Panc1 (cell line): ENCODE measurements around the gene UCP2. TPM values are rescaled to one million over a fixed set of nuclear protein-coding genes. Genes with fewer than 3 reads are reported as not detected.
"Not testable (repeated sequence)": the region's sequence is repeated elsewhere in the genome, so short reads cannot be mapped to it uniquely, and the experiment has no call there.

Source experiments
- ATAC-seq: fragments of 200-7000 bp; cut with Tn5 transposase; 2 replicates; pipeline ENCODE4 v1.9.1; 2020; ENCODE audit warnings: mild to moderate bottlenecking, moderate library complexity
- BruUV-seq: library from RNA; stranded (reverse); fragments of 400-500 nt; replicated peaks from 2 replicates; lab custom pipeline; 2021; lab: Mats Ljungman, UMichigan
- CTCF ChIA-PET: fragments of 300-600 bp; sonication (Branson Sonifier 250); formaldehyde crosslinking; loops from one replicate; lab custom pipeline; 2022; ENCODE audit warnings: antibody characterized with exemption; lab: Charles Lee
- POLR2A ChIA-PET: fragments of 300-600 bp; sonication (Branson Sonifier 250); formaldehyde crosslinking; loops from one replicate; lab custom pipeline; 2022; ENCODE audit warnings: antibody characterized with exemption; lab: Charles Lee
- DNase-seq: peaks from one replicate; pipeline ENCODE4 v3.0.0-alpha.2; 2010; ENCODE audit warnings: low read depth, low spot score
- H3K27ac ChIP-seq: 2 replicates; pipeline ENCODE4 v1.5.1; 2011; ENCODE audit warnings: mild to moderate bottlenecking, low read length, inconsistent platforms
- H3K27me3 ChIP-seq: fragments of 200-500 bp; sonication (Bioruptor generic); 2 replicates; pipeline ENCODE4 v1.6.0; 2014; ENCODE audit warnings: low read length, inconsistent platforms; ENCODE audit not compliant: control insufficient read depth, insufficient read depth
- H3K36me3 ChIP-seq: fragments of 200-500 bp; sonication (Bioruptor generic); 2 replicates; pipeline ENCODE4 v1.5.1; 2014; ENCODE audit warnings: inconsistent platforms, mild to moderate bottlenecking, low read length, moderate library complexity; ENCODE audit not compliant: control insufficient read depth, insufficient read depth
- H3K4me1 ChIP-seq: 2 replicates; pipeline ENCODE4 v1.5.1; 2011; ENCODE audit warnings: inconsistent platforms, mild to moderate bottlenecking, low read length, moderate library complexity; ENCODE audit not compliant: control insufficient read depth, insufficient read depth
- H3K4me3 ChIP-seq, 2 experiments: 2 replicates each; pipeline ENCODE4 v1.5.1; 2011 to 2012; ENCODE audit warnings: low read depth in 2 of 2, low read length in 2 of 2, mild to moderate bottlenecking in 2 of 2, inconsistent platforms in 1 of 2, moderate library complexity in 1 of 2
- H3K9me3 ChIP-seq: fragments of 200-500 bp; sonication (Bioruptor generic); 2 replicates; pipeline ENCODE4 v1.5.1; 2014; ENCODE audit warnings: low read depth, mild to moderate bottlenecking, inconsistent platforms, low read length, moderate library complexity; ENCODE audit not compliant: control insufficient read depth, insufficient read depth
- POLR2AphosphoS5 ChIP-seq: IDR thresholded peaks from 2 replicates; pipeline ENCODE4 v1.6.1; 2012; ENCODE audit warnings: mild to moderate bottlenecking, low read depth, low read length, moderate library complexity
- SIN3A ChIP-seq: IDR thresholded peaks from 2 replicates; pipeline ENCODE4 v1.6.1; 2012; ENCODE audit warnings: low read depth, mild to moderate bottlenecking, low read length, moderate library complexity, borderline replicate concordance; ENCODE audit not compliant: insufficient read depth
- TCF7L2 ChIP-seq: IDR thresholded peaks from 2 replicates; pipeline ENCODE4 v1.6.1; 2011; ENCODE audit warnings: mild to moderate bottlenecking, low read depth, low read length, inconsistent platforms
- in situ Hi-C: cut with HindIII; loops from 2 replicates; pipeline ENCODE4 v1.10.0; 2016; ENCODE audit warnings: low sequenced_read_pairs, low pct_unique_long_range_greater_than_20kb
- intact Hi-C: fragments of 100-400 bp; cut with micrococcal nuclease; formaldehyde crosslinking; loops from one replicate; pipeline ENCODE4 v1.10.0; 2022; ENCODE audit not compliant: unreplicated experiment
- total RNA-seq: library from RNA; stranded (reverse); gene quantifications from one replicate; pipeline ENCODE4 v1.2.1, GENCODE V29; 2021; ENCODE audit not compliant: unreplicated experiment
- TF ChIP-seq, protein P1 (sequence below), 2 experiments: IDR thresholded peaks; 2 replicates each; pipeline ENCODE4 v1.6.1; 2011 to 2012; ENCODE audit warnings: low read depth in 2 of 2, control low read depth in 1 of 2, low read length in 1 of 2, mild to moderate bottlenecking in 1 of 2, moderate library complexity in 1 of 2; ENCODE audit not compliant: insufficient read depth in 1 of 2
- TF ChIP-seq, protein P2 (sequence below): fragments of 450-650 bp; IDR thresholded peaks from 2 replicates; pipeline ENCODE4 v1.5.1; 2017; ENCODE audit warnings: mild to moderate bottlenecking

UCP2 gene
- total RNA-seq, 1 experiment from 2014 or later: 68.8 TPM

DNA sequence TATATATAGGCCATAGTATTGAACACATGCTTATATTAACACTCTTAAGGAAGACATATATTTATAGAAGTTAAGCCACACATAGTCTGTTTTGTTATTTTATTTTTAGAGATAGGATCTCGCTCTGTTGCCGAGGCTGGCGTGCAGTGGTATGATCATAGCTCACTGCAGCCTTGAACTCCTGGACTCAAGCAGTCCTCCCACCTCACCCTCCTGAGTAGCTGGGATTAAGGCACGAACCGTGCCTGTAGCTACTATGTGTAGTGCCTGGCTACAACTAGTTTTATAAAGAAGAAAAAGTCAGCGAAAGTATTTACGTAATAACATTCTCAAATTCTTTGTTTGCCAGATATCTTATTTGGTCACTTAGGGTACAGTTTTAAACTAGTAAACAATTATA lies 5.6 kb upstream of the UCP2 start:
- Histone ChIP-seq H3K9me3 (no peaks in the 10 kb centered on the region), H3K36me3 (no peaks in the 10 kb centered on the region), H3K4me1 (peaks cover 11% of the 10 kb centered on the region), H3K27me3 (no peaks in the 10 kb centered on the region), H3K27ac (no peak overlapping the region), H3K4me3 (no peak overlapping the region)
- in situ Hi-C loops: no loop called here
- BruUV-seq: no TSS peak
- ATAC-seq (no peak), DNase-seq (no peak)
- ChIA-PET CTCF (no interaction called here), POLR2A (interaction anchor here (0.6 kb wide), 1 partner anchor 496 kb away, joined by 11 read pairs; no protein-coding TSS in a partner anchor)
- TF ChIP-seq, protein P1, sequence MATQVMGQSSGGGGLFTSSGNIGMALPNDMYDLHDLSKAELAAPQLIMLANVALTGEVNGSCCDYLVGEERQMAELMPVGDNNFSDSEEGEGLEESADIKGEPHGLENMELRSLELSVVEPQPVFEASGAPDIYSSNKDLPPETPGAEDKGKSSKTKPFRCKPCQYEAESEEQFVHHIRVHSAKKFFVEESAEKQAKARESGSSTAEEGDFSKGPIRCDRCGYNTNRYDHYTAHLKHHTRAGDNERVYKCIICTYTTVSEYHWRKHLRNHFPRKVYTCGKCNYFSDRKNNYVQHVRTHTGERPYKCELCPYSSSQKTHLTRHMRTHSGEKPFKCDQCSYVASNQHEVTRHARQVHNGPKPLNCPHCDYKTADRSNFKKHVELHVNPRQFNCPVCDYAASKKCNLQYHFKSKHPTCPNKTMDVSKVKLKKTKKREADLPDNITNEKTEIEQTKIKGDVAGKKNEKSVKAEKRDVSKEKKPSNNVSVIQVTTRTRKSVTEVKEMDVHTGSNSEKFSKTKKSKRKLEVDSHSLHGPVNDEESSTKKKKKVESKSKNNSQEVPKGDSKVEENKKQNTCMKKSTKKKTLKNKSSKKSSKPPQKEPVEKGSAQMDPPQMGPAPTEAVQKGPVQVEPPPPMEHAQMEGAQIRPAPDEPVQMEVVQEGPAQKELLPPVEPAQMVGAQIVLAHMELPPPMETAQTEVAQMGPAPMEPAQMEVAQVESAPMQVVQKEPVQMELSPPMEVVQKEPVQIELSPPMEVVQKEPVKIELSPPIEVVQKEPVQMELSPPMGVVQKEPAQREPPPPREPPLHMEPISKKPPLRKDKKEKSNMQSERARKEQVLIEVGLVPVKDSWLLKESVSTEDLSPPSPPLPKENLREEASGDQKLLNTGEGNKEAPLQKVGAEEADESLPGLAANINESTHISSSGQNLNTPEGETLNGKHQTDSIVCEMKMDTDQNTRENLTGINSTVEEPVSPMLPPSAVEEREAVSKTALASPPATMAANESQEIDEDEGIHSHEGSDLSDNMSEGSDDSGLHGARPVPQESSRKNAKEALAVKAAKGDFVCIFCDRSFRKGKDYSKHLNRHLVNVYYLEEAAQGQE (IDR thresholded peaks at IDR 0.05; ENCODE audit: insufficient read depth in 1 of 2, low read depth in 2 of 2, low read length in 1 of 2): no peak
- TF ChIP-seq SIN3A: no peak
- TF ChIP-seq, protein P2, sequence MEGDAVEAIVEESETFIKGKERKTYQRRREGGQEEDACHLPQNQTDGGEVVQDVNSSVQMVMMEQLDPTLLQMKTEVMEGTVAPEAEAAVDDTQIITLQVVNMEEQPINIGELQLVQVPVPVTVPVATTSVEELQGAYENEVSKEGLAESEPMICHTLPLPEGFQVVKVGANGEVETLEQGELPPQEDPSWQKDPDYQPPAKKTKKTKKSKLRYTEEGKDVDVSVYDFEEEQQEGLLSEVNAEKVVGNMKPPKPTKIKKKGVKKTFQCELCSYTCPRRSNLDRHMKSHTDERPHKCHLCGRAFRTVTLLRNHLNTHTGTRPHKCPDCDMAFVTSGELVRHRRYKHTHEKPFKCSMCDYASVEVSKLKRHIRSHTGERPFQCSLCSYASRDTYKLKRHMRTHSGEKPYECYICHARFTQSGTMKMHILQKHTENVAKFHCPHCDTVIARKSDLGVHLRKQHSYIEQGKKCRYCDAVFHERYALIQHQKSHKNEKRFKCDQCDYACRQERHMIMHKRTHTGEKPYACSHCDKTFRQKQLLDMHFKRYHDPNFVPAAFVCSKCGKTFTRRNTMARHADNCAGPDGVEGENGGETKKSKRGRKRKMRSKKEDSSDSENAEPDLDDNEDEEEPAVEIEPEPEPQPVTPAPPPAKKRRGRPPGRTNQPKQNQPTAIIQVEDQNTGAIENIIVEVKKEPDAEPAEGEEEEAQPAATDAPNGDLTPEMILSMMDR: no peak
- TF ChIP-seq POLR2AphosphoS5: no peak
- TF ChIP-seq TCF7L2: no peak
- intact Hi-C loops: no loop called here

DNA sequence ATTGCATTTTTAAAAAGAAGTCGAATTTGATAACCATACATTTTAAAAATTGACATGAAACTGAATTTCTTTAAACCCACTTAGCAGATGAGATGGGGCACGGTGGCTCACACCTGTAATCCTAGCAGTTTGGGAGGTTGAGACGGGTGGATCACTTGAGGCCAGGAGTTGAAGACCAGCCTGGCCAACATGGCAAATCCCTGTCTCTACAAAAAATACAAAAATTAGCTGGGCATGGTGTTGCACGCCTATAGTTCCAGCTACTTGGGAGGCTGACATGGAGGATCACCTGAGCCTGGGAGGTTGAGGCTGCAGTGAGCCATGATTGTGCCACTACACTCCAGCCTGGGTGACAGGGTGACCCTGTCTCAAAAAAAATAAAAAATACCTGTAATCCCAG lies 3.0 kb upstream of the UCP2 start:
- CTCF ChIA-PET, ATAC-seq, intact Hi-C loops: not testable (repeated sequence)

DNA sequence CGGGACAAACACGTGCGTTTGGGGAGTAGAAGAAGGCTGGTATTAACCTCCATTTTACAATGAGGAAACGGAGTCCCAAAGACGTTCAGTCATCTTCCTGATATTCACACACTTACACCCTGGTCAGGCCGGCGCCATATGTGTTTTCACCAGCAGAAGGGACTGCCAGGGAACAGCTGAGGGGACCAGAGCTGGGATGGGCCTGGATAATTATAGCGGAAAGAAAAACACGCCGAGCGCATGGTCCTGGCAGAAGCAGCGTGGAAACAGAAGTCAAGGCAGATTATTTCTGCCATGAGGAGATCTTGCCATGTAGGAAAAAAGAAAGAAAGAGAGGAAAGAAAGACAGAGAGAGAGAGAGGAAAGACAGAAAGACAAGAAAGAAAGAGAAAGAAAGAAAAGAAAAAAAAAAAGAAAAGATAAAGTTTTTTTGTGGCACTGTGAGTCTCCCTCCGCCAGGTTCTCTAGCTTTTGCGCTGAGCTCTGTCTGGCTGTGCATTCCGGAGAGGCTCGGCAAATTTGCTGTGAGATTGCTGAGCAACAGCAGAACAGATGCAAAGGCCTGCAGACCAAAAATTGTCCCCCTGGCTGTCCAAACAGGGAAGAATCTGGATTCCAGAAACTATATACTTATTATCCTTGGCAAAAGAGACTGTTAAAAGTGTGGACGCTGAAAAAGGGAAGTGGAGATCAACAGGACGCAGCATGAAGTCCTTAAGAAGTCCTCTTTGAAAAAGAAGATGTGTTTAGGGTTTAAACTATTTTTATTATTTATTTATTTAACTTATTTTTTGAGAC lies 1.3 kb upstream of the UCP2 start:
- peak overlapping the region; percentile 96 for H3K27ac ChIP-seq
- no peaks in the 10 kb centered on the region for H3K9me3 ChIP-seq
- ChIA-PET POLR2A (no interaction called here), CTCF (no interaction called here)
- ATAC-seq (no peak), DNase-seq (no peak)
- in situ Hi-C loops (no loop called here), intact Hi-C loops (no loop called here)
- H3K27me3 ChIP-seq: no peaks in the 10 kb centered on the region
- peaks cover 24% of the 10 kb centered on the region for H3K4me1 ChIP-seq
- TF ChIP-seq, protein P1 (IDR thresholded peaks at IDR 0.05; ENCODE audit: insufficient read depth in 1 of 2, low read depth in 2 of 2, low read length in 1 of 2): no peak
- TF ChIP-seq TCF7L2 (no peak), POLR2AphosphoS5 (no peak), SIN3A (no peak)
- TF ChIP-seq, protein P2: no peak
- peaks cover 3% of the 10 kb centered on the region; the same call in 1 of the 2 replicates for H3K36me3 ChIP-seq
- H3K4me3 ChIP-seq: peak overlapping the region; percentile 69 to 85
- BruUV-seq: TSS peak; percentile 97

More for the DNA sequence above, 3.0 kb upstream of the UCP2 start:
- DNase-seq, H3K4me3 ChIP-seq, H3K27ac ChIP-seq, BruUV-seq, H3K9me3 ChIP-seq, in situ Hi-C loops, POLR2A ChIA-PET, H3K27me3 ChIP-seq, H3K36me3 ChIP-seq: not testable (repeated sequence)
- H3K4me1 ChIP-seq: peaks cover 21% of the 10 kb centered on the region
